ENCODE results near the gene KCNB1.

DNA sequence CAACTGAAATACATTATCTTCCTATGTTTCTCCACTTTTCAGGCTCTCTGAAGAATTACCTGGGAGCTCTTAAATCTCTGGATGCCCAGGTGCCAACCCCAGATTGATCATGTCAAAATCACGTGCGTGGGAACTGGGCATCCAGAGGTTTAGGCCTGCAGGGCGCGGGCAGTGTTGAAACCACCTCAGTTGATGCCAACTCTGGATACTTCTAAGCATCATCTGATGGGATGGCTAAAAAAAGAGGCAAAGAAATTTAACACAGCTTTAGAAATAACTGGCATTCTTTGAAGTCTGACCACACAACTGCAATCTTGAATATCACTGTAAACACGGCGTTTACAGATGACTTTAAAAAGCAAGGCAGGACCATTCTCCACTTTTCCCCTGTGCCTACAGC, 43.6 kb upstream of the KCNB1 start:
- TF ChIP-seq CTCF (IDR thresholded peaks at IDR 0.05; ENCODE audit: low read depth, low read length), result no peak
- no peak for TF ChIP-seq EZH2phosphoT487 (IDR thresholded peaks at IDR 0.05; ENCODE audit: low read depth)

Data from OCI-LY3 (cell line).